Measurements from ENCODE around the gene FBXL19.

Gene FBXL19

GRCh38 chr16:30989469-30990047 is 66.2 kb downstream of the FBXL19 start:
- TF ChIP-seq, protein P1, sequence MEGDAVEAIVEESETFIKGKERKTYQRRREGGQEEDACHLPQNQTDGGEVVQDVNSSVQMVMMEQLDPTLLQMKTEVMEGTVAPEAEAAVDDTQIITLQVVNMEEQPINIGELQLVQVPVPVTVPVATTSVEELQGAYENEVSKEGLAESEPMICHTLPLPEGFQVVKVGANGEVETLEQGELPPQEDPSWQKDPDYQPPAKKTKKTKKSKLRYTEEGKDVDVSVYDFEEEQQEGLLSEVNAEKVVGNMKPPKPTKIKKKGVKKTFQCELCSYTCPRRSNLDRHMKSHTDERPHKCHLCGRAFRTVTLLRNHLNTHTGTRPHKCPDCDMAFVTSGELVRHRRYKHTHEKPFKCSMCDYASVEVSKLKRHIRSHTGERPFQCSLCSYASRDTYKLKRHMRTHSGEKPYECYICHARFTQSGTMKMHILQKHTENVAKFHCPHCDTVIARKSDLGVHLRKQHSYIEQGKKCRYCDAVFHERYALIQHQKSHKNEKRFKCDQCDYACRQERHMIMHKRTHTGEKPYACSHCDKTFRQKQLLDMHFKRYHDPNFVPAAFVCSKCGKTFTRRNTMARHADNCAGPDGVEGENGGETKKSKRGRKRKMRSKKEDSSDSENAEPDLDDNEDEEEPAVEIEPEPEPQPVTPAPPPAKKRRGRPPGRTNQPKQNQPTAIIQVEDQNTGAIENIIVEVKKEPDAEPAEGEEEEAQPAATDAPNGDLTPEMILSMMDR (IDR thresholded peaks at IDR 0.05; ENCODE audit: insufficient read depth, low read depth, low read length, missing control alignments) = no peak
- DNase-seq (ENCODE audit: low read depth) = no peak
- no peak overlapping the region for H3K4me3 ChIP-seq (ENCODE audit: low read depth, low read length)

- DNase-seq (ENCODE audit: low read depth) = no peak
- H3K4me3 ChIP-seq (ENCODE audit: low read depth, low read length) = no peak overlapping the region
- TF ChIP-seq, protein P1 (IDR thresholded peaks at IDR 0.05; ENCODE audit: insufficient read depth, low read depth, low read length, missing control alignments) = no peak
These were observed 66.7 kb downstream of the FBXL19 start for GRCh38 chr16:30990105-30990504.

DNA sequence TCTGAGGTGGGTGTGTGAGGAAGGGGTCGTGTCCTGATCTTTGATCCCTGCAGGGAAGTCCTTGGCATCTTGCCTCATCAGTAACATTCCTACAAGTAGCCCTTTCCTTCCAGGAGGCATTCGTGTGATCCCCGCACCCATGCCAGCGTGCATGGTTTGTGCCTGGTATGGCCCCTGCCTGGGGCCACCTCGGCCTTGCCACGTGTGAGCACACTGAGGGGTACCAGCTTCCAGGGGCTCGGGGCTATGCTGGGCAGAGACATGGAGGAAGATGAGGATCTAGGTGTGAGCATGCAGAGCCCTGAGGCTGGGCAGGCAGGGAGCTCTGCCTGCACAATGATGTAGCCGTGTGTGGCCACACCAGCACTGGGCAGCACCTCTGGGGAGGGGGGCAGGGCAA is 67.7 kb downstream of the FBXL19 start:
- H3K4me3 ChIP-seq (ENCODE audit: low read depth, low read length) = no peak overlapping the region
- TF ChIP-seq, protein P1 (IDR thresholded peaks at IDR 0.05; ENCODE audit: insufficient read depth, low read depth, low read length, missing control alignments) = no peak
- DNase-seq (ENCODE audit: low read depth) = no peak

DNA sequence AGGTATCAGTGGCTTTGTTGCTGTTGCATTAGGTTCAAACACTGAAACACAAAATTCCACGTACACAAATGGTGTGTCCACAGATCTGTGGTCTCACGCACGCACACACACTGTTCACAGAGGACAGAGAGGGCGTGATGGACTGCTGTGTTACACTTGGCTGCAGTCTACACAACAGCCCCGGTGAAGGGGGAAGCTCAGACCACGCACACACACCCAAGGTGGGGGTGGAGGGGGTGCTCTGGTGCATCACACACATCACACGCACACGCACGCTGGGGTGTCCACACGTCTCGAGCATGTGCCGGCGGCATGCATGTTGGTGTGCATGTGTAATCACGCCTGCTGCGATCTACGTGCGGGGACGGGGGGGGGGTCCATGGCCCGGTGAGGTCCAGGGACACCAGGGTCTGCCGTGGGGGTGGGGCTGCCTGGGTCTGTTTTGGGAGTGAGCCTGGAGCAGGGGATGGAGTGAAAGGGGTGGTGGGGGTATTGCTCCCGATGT is 69.0 kb downstream of the FBXL19 start:
- TF ChIP-seq, protein P1 (IDR thresholded peaks at IDR 0.05; ENCODE audit: insufficient read depth, low read depth, low read length, missing control alignments) = no peak
- DNase-seq (ENCODE audit: low read depth) = no peak
- H3K4me3 ChIP-seq (ENCODE audit: low read depth, low read length) = no peak overlapping the region

- no peak overlapping the region for H3K4me3 ChIP-seq (ENCODE audit: low read depth, low read length)
- TF ChIP-seq, protein P1 (IDR thresholded peaks at IDR 0.05; ENCODE audit: insufficient read depth, low read depth, low read length, missing control alignments) = no peak
- no peak for DNase-seq (ENCODE audit: low read depth)
These were observed 69.8 kb downstream of the FBXL19 start for GRCh38 chr16:30992931-30993816.

DNA sequence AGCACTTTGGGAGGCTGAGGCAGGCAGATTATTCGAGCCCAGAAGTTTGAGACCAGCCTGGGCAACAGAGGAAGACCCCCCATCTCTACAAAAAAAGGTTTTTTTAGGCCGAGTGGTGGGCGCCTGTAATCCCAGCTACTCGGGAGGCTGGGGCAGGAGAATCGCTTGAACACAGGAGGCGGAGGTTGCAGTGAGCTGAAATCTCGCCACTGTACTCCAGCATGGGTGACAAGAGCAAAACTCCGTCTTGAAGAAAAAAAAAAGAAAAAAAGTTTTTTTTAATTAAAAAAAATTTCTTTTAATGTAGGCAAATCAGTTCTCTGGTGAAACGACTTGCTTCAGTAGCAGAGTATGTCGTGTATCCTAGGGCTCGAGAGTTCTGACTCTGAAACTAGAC is 72.6 kb downstream of the FBXL19 start:
- peak overlapping the region; percentile 88 for H3K4me3 ChIP-seq (ENCODE audit: low read depth, low read length)
- TF ChIP-seq, protein P1 (IDR thresholded peaks at IDR 0.05; ENCODE audit: insufficient read depth, low read depth, low read length, missing control alignments) = no peak

More for the DNA sequence above, 72.6 kb downstream of the FBXL19 start:
- no peak for DNase-seq (ENCODE audit: low read depth)

Measured in GM12865 (cell line).